GM19395 (cell line): ENCODE results near the gene RHBDD3.

Experiments
- ATAC-seq: cut with Tn5 transposase; IDR thresholded peaks from one replicate; pipeline ENCODE4 v1.9.1; 2021; ENCODE audit warnings: mild to moderate bottlenecking, moderate library complexity; ENCODE audit not compliant: unreplicated experiment

The RHBDD3 gene

DNA sequence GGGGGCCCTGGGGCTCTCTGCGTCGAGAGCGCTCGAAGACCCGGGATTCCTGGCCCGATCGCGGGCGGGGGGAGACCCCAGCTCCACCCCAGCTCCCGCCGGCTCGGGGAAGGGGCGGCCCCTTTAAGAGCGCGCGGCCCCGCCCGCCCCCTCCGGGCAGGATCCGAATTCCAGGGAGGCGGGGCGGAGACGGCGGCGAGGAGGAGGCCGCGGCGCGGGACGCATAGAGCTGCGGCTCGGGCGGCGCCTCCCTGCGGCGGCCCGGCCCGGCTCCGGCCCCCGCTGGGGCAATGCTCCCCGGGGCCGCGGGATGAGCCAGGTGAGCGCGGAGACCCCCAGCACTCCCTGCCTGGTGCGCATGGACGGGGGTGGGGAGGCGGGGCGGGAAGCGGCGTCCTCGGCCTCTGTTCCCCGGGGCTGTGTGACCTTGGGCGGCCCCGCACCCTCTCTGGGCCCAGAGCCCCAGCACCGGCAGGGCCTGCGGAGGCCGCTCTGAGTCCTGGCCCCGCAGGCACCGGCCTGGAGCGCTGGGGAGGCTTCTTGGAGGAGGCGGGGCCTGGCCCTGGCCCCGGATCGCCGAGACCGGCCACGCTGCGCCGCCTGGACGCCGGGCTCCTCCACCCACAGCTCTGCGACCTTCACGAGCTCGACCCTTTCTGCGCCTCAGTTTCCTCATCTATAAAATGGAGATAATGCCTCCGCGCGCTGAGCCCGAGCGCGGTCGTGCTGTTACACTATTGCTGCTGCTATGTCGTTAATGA is 39.2 kb upstream of the RHBDD3 start:
- ATAC-seq = no peak

DNA sequence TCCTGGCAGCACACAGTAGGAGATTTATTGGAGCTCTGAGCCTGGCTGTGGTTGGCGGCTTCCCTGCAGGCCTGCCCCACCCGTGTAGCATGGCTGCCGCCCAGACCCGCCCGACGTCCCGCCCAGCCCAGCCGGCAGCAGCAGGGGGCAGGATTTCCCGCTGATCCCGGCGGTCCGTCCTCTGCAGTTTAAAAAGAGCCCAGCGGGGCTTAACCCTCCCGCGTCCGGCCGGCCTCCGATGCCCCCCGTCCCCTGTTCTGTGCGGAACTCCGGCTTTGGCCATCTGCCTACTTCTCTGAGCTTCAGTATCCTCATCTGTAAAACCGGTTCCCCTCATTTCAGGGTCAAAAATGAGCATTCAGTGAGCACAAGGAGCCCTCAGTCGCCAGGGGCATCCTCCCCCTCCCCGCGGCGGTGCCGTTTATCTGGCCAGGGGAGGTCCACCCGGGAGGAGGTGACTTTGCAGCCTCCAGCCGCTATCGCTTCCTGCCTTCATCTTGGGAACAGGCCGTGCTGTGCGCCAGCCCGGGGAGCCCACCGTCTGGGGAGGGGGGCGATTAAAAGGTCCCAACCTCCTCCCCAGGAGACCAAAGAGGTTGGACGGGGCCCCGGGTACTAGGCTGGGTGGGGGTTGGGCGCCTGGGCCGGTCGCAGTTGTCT is 38.5 kb upstream of the RHBDD3 start, which contains the start of gene GAS2L1:
TSS of gene GAS2L1 (plus strand) at position 476 of the 660 bp plus-strand sequence. CDS start 1,456 bp downstream, outside the sequence.
- ATAC-seq = no peak

- ATAC-seq = no peak
Observed at GRCh38 chr22:29305836-29306174, 38.0 kb upstream of the RHBDD3 start.

DNA sequence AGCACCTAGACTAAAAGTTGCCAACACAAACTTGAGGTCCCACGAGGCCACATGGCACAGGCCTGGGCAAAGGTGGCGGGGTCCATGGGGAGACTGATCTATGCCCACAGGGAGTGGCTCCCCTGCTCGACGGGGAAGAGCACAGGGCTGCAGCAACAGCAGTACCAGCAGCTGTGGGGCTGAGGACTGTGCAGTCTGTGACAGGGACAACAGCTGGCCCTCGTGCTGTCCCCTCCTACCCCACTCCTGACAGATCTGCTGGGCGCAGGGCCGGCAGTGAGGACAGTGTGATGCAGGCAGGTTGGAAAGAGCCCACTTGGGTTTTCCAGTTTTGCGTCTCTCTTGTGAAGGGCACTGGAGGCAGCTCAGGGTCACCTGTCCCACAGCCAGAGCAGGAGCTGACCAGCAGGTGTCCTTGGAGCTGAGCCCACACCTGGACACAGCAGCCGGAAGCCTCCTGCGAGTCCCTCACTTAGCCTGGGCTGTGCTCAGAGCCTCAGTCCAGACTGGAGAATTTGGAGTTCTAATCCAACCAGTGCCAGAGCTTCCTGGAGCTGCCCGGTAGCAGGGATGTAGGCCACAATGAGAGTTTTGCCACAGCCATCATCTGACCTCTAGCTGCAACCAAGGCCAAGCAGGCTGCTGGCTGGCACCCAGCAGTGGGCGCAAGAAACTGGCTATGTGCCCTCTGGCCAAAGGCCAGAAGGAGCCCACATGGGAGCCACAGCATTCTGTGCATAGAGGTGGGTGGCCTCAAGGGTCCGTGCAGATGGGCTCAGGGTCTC is 35.1 kb upstream of the RHBDD3 start:
- no peak for ATAC-seq

DNA sequence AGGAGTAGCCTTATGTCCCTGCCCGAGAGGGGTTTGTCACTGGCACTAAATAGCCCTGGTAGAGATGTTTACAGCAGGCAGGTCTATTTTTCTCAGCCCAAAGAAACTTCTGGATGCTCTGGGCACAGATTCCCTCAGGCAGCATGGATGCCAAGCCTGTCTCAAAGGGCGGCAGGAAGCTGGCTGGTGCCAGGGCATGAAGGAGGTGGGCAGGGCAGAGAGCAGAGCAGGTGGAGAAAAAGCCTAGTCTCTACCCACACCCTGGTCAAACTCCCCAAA is 34.6 kb upstream of the RHBDD3 start:
- no peak for ATAC-seq

DNA sequence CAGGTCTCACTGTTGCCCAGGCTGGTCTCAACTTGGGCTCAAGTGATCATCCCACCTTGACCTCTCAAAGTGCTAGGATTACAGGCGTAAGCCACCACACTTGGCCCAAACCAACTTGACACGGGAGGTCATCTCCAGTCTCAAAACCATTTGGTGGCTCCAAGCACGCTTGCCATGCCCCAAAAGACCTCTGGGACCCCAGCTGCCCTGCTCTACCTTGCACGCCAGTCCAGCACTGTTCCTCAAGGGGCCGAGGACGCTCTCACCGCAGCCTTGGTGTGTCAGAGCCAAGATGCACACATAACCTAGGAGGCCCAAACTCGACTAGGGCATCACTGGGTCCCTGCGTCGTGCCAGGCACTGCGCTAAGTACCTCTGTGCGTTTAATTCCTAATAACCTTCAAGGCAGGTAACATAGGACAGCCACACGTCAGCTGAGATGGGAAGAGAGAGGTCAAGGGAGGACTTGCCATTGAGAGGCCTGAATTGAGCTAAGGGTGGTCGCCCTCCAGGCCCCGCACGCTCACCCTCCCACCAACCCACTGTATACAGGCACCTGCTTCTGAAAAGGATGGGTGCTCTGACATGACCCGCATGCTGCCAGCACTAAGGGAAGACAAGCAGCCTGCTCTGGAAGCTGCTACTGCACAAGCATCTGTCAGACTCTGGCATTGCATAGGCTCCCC is 34.1 kb upstream of the RHBDD3 start:
- ATAC-seq = no peak

GRCh38 chr22:29300807-29301601 is 33.2 kb upstream of the RHBDD3 start:
- no peak for ATAC-seq

DNA sequence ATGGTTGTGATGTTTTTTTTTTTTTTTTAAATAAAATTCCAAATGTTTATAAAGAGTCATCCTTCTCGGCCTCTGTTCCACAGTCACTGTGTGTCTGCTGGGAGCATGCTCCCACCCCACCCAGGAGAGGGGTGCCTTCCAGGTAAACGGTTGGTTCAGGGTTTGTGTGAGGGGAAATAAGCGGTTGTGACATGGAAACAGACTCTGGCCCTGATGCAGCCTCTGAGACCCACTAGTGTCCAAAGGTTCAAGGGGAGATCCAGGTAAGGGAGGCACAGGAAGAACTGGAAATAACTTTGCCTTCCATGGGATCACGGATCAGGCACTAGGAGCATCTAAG is 32.7 kb upstream of the RHBDD3 start:
- no peak for ATAC-seq

DNA sequence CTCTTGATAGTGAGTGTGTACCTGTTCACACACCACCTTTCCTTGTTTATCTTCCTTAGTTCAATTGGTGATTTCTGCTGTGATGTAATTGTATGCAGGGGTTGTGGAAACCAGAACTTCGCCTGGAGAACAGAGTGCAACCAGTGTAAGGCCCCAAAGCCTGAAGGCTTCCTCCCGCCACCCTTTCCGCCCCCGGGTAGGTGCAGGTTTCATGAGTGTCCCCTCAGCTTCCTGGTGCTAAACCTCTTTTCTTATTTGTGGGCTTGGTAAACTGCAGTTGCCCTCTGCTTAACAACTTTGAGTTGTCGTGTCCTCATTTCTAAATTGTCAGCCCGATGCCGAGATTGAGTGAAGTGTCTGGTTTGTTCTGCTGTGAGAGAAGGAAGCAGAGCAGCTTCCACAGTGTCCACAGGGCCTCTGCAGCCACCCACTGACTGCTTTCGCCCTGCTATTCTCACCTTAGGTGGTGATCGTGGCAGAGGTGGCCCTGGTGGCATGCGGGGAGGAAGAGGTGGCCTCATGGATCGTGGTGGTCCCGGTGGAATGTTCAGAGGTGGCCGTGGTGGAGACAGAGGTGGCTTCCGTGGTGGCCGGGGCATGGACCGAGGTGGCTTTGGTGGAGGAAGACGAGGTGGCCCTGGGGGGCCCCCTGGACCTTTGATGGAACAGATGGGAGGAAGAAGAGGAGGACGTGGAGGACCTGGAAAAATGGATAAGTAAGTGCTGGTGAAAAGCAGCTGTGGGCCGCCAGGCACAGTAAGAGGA is 31.5 kb upstream of the RHBDD3 start:
- no peak for ATAC-seq

- ATAC-seq = no peak
Observed at GRCh38 chr22:29298641-29299040, 30.9 kb upstream of the RHBDD3 start.

DNA sequence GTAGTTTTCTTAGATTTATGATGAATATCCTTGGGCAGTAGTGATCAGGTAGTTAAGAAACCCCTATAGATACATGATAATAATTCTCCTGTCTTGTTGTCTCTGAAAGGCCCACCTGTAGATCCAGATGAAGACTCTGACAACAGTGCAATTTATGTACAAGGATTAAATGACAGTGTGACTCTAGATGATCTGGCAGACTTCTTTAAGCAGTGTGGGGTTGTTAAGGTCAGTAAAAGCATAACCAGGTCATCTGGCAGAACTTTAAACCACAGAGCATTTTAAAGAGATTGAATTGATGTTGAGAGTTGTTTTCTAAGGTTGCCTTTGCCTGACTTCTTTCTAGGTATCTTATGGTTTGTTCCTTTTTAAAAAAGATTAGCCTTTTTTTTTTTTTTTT is 24.6 kb upstream of the RHBDD3 start:
- no peak for ATAC-seq

GRCh38 chr22:29291215-29291614 is 23.4 kb upstream of the RHBDD3 start:
- no peak for ATAC-seq

DNA sequence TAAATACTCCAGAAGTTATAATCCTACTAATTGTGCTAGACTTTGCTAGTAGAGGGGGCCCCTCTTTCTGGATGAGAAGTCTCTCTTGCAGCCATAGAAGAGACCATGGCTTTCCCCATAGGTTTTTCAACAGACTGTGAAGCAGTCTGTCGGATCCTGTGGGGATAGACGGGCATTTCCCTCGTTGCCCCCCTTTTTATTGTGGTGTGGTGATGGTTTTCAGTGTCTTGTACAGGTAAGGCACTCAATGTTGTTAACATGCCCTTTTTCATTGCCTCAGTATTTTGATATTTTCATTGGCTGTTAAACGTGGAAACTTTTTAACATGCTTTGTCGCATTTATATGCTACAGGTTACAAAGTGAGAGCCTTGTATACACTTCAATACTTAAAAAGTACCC is 22.3 kb upstream of the RHBDD3 start:
- ATAC-seq = no peak

- ATAC-seq = no peak
Observed at GRCh38 chr22:29288837-29289236, 21.1 kb upstream of the RHBDD3 start.

GRCh38 chr22:29284196-29284595 is 16.4 kb upstream of the RHBDD3 start:
- ATAC-seq = no peak

GRCh38 chr22:29277927-29278326 is 10.1 kb upstream of the RHBDD3 start:
- ATAC-seq = no peak

- ATAC-seq = no peak
Observed at GRCh38 chr22:29275819-29276565, 8.2 kb upstream of the RHBDD3 start.

GRCh38 chr22:29275167-29275566 is 7.4 kb upstream of the RHBDD3 start:
- no peak for ATAC-seq

- ATAC-seq = no peak
Observed at GRCh38 chr22:29272624-29273023, 4.8 kb upstream of the RHBDD3 start.
